ENCODE measurements around the gene WNK2. TPM values are rescaled to one million over a fixed set of nuclear protein-coding genes. Genes with fewer than 3 reads are reported as not detected.
"Not testable (repeated sequence)": the region's sequence is repeated elsewhere in the genome, so short reads cannot be mapped to it uniquely, and the experiment has no call there.

The WNK2 gene
- total and polyA plus RNA-seq, 12 donors: 1.1 to 17.6 (median 8.4) TPM

- intact Hi-C loops (cut with DNase I): no loop called here
- no peaks in the 10 kb centered on the region for H3K27me3 ChIP-seq
- WGBS, 4 donors: 70 to 84% (median 82%) methylated on average over 7 of the region's 7 CpGs
- DNase-seq: no peak
- no peak overlapping the region for H3K4me3 ChIP-seq
- H3K27ac ChIP-seq: no peak overlapping the region
- H3K9me3 ChIP-seq (replicated peaks in 1 of 3): no peaks in the 10 kb centered on the region
- no peak for TF ChIP-seq POLR2A (IDR thresholded peaks at IDR 0.05)
- no peak for TF ChIP-seq CTCF (IDR thresholded peaks at IDR 0.05)
- no peaks in the 10 kb centered on the region for H3K4me1 ChIP-seq (replicated peaks in 1 of 2)
- no peaks in the 10 kb centered on the region for H3K36me3 ChIP-seq (replicated peaks in 1 of 2)
Observed at GRCh38 chr9:93336720-93337119, 152.8 kb downstream of the WNK2 start.

- WGBS, 4 donors: 64 to 80% (median 71%) methylated on average over 1 of the region's 1 CpG; no CpG with 5 or more reads in 1 of the 4 donors
- H3K36me3 ChIP-seq (replicated peaks in 1 of 2); H3K27me3 ChIP-seq; intact Hi-C loops (cut with DNase I); H3K9me3 ChIP-seq (replicated peaks in 1 of 3); H3K27ac ChIP-seq; DNase-seq; H3K4me1 ChIP-seq (replicated peaks in 1 of 2); H3K4me3 ChIP-seq: not testable (repeated sequence)
Observed at GRCh38 chr9:93338196-93338595, 154.3 kb downstream of the WNK2 start.

- 84 to 95% (median 91%) methylated on average over 5 to 6 of the region's 6 CpGs for WGBS, 4 donors
- H3K36me3 ChIP-seq (replicated peaks in 1 of 2): no peaks in the 10 kb centered on the region
- H3K27me3 ChIP-seq: no peaks in the 10 kb centered on the region
- no peak for TF ChIP-seq POLR2A (IDR thresholded peaks at IDR 0.05)
- H3K4me1 ChIP-seq (replicated peaks in 1 of 2): no peaks in the 10 kb centered on the region
- no peaks in the 10 kb centered on the region for H3K9me3 ChIP-seq (replicated peaks in 1 of 3)
- no peak for DNase-seq
- no peak overlapping the region for H3K27ac ChIP-seq
- H3K4me3 ChIP-seq: no peak overlapping the region
- intact Hi-C loops (cut with DNase I): no loop called here
Observed at GRCh38 chr9:93340091-93340490, 156.2 kb downstream of the WNK2 start.

GRCh38 chr9:93341820-93342219 lies 157.9 kb downstream of the WNK2 start:
- H3K4me3 ChIP-seq; DNase-seq; H3K4me1 ChIP-seq (replicated peaks in 1 of 2); intact Hi-C loops (cut with DNase I); H3K27ac ChIP-seq; H3K9me3 ChIP-seq (replicated peaks in 1 of 3); H3K36me3 ChIP-seq (replicated peaks in 1 of 2): not testable (repeated sequence)
- 76 to 81% (median 77%) methylated on average over 5 of the region's 5 CpGs for WGBS, 4 donors
- peaks cover 16% of the 10 kb centered on the region for H3K27me3 ChIP-seq

- DNase-seq; H3K4me3 ChIP-seq; H3K9me3 ChIP-seq (replicated peaks in 1 of 3); H3K27ac ChIP-seq; intact Hi-C loops (cut with DNase I); H3K36me3 ChIP-seq (replicated peaks in 1 of 2); H3K4me1 ChIP-seq (replicated peaks in 1 of 2): not testable (repeated sequence)
- WGBS, 4 donors: 86 to 95% (median 91%) methylated on average over 11 of the region's 11 CpGs
- H3K27me3 ChIP-seq: peaks cover 16% of the 10 kb centered on the region
Observed at GRCh38 chr9:93342428-93342827, 158.5 kb downstream of the WNK2 start.

GRCh38 chr9:93343663-93344062 lies 159.7 kb downstream of the WNK2 start:
- Histone ChIP-seq H3K36me3 (replicated peaks in 1 of 2) (no peaks in the 10 kb centered on the region), H3K4me1 (replicated peaks in 1 of 2) (no peaks in the 10 kb centered on the region), H3K9me3 (replicated peaks in 1 of 3) (no peaks in the 10 kb centered on the region), H3K4me3 (no peak overlapping the region), H3K27me3 (peaks cover 16% of the 10 kb centered on the region), H3K27ac (no peak overlapping the region)
- no peak for DNase-seq
- intact Hi-C loops (cut with DNase I): no loop called here
- 63 to 77% (median 70%) methylated on average over 9 of the region's 9 CpGs for WGBS, 4 donors
- TF ChIP-seq CTCF (IDR thresholded peaks at IDR 0.05): no peak
- no peak for TF ChIP-seq POLR2A (IDR thresholded peaks at IDR 0.05)

Data from adrenal gland (tissue), 12 donors.